Stimulated activated CD4-positive, alpha-beta T cell treated with anti-CD3 and anti-CD28 coated beads, Interleukin-1b, Interleukin-23, amount 100 ng/mL, for 24 hours (primary cell): ENCODE data around the gene EYS.
"Not testable (repeated sequence)": the region's sequence is repeated elsewhere in the genome, so short reads cannot be mapped to it uniquely, and the experiment has no call there.

Experiments
- DNase-seq, 4 experiments: peaks; one replicate each; pipeline ENCODE4 v3.0.0-alpha.2; 2020; ENCODE audit warnings: low read depth in 4 of 4, low spot score in 1 of 4

Gene EYS

GRCh38 chr6:64083261-64083660 lies 1623.8 kb downstream of the EYS start:
- DNase-seq, result no peak

GRCh38 chr6:64081453-64081852 lies 1625.6 kb downstream of the EYS start:
- DNase-seq, result no peak

GRCh38 chr6:64074981-64075380 lies 1632.0 kb downstream of the EYS start:
- DNase-seq, result no peak

- DNase-seq, result no peak
Observed at GRCh38 chr6:64072686-64073085, 1634.3 kb downstream of the EYS start.

GRCh38 chr6:64064919-64065318 lies 1642.1 kb downstream of the EYS start:
- DNase-seq, result no peak

GRCh38 chr6:64062960-64063683 lies 1643.9 kb downstream of the EYS start:
- DNase-seq, result no peak

GRCh38 chr6:64054861-64055260 lies 1652.2 kb downstream of the EYS start:
- no peak for DNase-seq

- DNase-seq, result no peak
Observed at GRCh38 chr6:64050590-64050989, 1656.4 kb downstream of the EYS start.

GRCh38 chr6:64049736-64050135 lies 1657.3 kb downstream of the EYS start:
- DNase-seq, result no peak

GRCh38 chr6:64046746-64047208 lies 1660.2 kb downstream of the EYS start:
- no peak for DNase-seq

- DNase-seq, result no peak
Observed at GRCh38 chr6:64041373-64041772, 1665.7 kb downstream of the EYS start.

GRCh38 chr6:64040113-64040512 lies 1666.9 kb downstream of the EYS start:
- DNase-seq, result no peak

- DNase-seq, result no peak
Observed at GRCh38 chr6:64037427-64037826, 1669.6 kb downstream of the EYS start.

GRCh38 chr6:64034910-64035655 lies 1671.9 kb downstream of the EYS start:
- no peak for DNase-seq

- DNase-seq, result no peak
Observed at GRCh38 chr6:64034291-64034690, 1672.7 kb downstream of the EYS start.

- DNase-seq, result not testable (repeated sequence)
Observed at GRCh38 chr6:64030950-64031618, 1675.9 kb downstream of the EYS start.

GRCh38 chr6:64023693-64024092 lies 1683.3 kb downstream of the EYS start:
- DNase-seq, result no peak

- no peak for DNase-seq
Observed at GRCh38 chr6:64014595-64014994, 1692.4 kb downstream of the EYS start.

- no peak for DNase-seq
Observed at GRCh38 chr6:64013011-64013410, 1694.0 kb downstream of the EYS start.

- DNase-seq, result no peak
Observed at GRCh38 chr6:64012351-64013001, 1694.5 kb downstream of the EYS start.

- DNase-seq, result no peak
Observed at GRCh38 chr6:64010666-64011065, 1696.4 kb downstream of the EYS start.
